GM12875 (cell line): ENCODE results near the gene KIF6.

Experiments used
- H3K4me3 ChIP-seq: one replicate; pipeline ENCODE4 v1.5.1; 2011; ENCODE audit warnings: low read depth, low read length, control low read depth
- TF ChIP-seq, protein P1 (sequence below): IDR thresholded peaks from 2 replicates; pipeline ENCODE4 v1.5.1; 2011; ENCODE audit warnings: low read depth, mild to moderate bottlenecking, control low read depth, inconsistent platforms, low read length, moderate library complexity, borderline replicate concordance; ENCODE audit not compliant: insufficient read depth

The KIF6 gene

DNA sequence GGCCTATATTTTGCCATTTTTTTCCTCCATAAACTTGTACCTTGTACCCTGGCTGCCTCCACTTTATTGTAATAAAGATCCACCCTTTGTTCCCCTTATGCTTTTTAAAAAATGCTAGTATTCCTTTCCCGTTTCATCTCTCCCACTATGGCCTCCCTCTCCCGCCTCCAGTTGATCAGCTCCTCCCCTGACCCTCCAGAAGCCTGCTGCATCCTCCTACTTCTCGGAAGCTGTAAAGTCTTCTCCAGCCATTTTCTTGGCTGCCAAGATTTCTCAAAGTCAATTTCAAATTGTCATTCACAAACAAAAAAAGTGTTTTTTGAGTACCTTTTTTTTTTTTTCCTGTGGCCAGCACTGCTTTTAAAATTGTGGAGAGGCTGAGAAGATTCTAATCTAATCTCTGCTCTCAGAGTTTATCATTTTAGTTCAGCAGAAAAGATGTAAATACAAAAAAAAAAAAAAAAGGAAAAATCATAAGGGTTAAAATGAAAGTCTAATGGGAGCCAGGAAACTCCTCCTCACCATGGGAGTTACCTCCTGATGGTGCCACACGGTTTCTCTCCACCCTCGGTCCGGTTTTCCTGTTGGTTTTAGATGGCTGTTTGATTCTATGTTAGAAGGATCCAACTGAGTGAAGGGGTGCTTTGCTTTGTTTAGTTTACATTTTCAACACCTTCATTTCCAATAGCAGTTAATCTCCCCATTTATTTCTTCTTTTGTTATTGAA, 299.7 kb downstream of the KIF6 start:
- H3K4me3 ChIP-seq, result no peak overlapping the region
- TF ChIP-seq, protein P1, sequence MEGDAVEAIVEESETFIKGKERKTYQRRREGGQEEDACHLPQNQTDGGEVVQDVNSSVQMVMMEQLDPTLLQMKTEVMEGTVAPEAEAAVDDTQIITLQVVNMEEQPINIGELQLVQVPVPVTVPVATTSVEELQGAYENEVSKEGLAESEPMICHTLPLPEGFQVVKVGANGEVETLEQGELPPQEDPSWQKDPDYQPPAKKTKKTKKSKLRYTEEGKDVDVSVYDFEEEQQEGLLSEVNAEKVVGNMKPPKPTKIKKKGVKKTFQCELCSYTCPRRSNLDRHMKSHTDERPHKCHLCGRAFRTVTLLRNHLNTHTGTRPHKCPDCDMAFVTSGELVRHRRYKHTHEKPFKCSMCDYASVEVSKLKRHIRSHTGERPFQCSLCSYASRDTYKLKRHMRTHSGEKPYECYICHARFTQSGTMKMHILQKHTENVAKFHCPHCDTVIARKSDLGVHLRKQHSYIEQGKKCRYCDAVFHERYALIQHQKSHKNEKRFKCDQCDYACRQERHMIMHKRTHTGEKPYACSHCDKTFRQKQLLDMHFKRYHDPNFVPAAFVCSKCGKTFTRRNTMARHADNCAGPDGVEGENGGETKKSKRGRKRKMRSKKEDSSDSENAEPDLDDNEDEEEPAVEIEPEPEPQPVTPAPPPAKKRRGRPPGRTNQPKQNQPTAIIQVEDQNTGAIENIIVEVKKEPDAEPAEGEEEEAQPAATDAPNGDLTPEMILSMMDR, result no peak

DNA sequence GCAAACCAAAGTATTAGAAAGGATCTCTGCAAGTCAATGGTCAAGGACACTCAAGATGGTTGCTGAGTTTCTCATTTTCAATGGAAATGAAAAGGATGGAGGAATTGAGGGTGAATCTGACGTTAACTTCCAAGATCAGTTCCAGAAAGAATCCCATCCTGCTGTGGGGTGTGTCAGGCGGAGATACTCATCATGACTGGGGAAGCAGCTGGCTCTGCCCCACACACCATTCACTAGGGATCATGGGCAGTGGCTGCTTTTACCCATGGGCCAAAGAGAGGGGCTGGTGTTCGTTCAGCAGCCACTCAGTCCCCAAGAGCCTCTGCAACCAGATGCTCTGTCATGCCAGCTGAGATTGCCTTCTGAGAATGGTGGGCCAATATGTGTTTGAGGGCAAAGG, 300.4 kb downstream of the KIF6 start:
- TF ChIP-seq, protein P1, result no peak

DNA sequence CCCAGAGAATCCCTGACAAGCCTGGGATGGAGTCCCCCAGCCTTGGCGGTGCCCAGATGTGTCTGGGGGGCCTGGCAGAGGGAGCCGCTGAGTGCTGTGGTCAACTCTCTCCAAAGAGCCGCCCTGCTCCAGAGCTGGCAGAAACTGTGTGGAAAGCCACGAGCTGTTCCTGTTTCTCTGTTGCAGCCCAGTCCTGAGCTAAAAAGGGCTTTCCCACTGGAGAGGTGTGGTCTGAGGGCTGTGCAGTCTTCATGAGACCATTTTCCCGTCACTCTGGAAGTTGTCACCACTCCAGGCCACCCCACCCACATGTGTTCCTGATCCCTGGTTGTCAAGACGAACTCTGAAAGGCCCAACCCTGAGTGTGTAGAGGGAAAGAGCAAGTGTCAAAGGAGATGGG, 303.0 kb downstream of the KIF6 start:
- TF ChIP-seq, protein P1, result no peak
- H3K4me3 ChIP-seq, result no peak overlapping the region

More for the DNA sequence above, 300.4 kb downstream of the KIF6 start:
- H3K4me3 ChIP-seq, result no peak overlapping the region

DNA sequence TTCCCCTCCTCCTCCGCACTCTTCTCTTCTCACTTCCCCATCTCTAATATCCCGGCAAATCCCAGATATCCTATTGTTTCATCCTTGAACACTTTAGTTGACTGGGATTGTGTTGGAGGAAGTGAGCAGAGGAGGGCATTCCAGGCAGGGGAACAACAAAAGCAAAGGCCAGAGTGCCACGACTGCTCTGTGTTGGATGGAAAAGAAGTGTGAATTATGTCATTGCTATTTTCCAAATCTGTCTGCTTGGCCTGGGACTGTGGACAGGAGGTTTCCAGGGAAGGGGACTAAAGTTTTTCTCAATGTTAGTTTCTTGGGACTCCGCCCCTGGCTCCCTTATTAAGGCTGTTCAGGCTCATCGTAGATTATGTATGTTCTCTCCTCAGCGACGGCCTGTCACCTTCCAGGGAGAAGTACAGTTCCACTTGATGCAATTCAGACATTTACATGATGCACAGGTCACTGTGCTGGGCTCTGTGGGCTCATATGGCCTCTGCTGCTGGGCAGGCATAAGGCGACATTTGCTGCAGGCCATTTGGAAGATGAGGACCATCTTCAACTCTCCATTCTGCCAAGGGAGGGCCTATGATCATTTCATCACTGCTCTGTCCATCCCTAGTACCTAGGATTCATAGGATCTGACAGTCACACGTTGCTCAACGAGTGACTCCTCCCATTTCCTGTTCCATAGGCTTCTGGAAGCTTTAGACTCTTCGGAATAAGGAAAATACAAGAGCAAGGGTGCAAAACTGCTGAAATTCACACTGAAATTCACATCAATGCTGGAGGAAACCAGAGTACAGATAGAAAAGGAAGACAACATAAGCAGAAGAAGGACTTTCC, 303.6 kb downstream of the KIF6 start:
- H3K4me3 ChIP-seq, result no peak overlapping the region
- TF ChIP-seq, protein P1, result no peak

DNA sequence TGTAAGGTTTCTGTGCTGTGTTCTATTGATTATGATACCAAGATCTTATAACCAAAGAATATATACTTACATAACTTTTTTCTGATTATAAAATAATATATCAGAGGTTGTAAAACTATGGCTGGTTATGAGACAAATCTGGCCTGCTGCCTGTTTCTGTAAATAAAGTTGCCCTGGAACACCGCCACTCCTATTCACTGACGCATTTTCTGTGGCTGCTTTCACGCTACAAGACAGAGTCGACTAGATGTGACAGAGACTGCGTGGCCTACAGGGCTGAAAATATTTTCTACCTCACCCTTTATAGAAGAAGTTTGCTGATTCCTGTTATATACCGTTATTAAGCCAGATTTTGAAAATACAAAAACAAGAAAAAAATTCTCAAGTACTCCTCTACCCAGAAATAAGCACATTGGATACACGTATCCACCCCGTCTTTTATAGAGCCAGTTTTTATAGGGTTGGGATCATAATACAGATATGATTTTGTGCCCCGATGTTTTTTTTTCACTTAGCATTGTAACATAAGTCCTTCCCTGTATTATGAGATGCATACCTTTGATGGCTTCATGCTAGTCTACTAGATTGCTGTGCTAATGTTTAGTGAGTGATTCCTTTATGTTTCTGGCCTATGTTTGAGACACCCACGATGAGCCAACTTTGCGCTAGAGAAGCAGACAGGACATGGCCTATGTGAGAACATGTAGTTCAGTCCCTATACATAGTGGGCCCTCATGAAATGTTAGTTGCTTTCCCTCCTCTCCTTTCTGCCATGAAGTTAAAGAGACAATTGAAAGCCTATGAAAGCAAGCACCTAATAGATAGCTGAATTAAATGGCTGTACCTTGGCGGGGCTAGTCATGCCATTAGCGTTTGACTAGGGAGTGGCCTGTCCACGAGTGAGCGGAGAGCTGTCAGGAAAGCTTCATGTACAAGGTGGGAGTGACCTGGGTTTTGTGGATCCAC, 304.6 kb downstream of the KIF6 start:
- TF ChIP-seq, protein P1, result no peak
- H3K4me3 ChIP-seq, result no peak overlapping the region

DNA sequence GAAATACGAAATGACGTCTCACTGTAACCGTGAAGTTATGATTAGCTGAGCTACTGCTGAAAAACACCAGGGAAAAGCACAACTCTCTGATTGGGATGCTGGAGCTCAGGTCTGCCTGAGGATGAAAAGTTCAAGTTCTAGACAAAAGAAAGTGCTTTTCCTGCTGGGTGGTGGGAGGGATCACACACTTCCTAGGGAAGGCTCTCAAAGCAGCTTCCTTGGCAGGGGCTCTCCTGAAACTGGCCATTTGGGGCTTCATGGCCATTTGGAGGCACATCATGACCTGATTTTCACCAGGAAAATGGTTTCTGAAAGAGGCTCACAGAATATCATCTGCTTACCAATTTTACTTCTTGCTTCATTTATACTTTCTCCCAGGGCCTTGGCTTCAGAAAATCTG, 305.6 kb downstream of the KIF6 start:
- TF ChIP-seq, protein P1, result no peak
- no peak overlapping the region for H3K4me3 ChIP-seq
